HL-60 (cell line): Measurements from ENCODE around the gene NEAT1.

ENCODE experiments used
- CTCF ChIP-seq: IDR thresholded peaks from one replicate; pipeline ENCODE4 v1.5.1; 2011; ENCODE audit warnings: low read length, control low read depth, inconsistent platforms; ENCODE audit not compliant: insufficient read depth
- REST ChIP-seq: IDR thresholded peaks from 2 replicates; pipeline ENCODE4 v1.6.1; 2012; ENCODE audit warnings: low read depth; ENCODE audit not compliant: insufficient replicate concordance
- SPI1 ChIP-seq: IDR thresholded peaks from 2 replicates; pipeline ENCODE4 v1.6.1; 2012; ENCODE audit warnings: low read depth, mild to moderate bottlenecking, borderline replicate concordance

GRCh38 chr11:65487467-65488272 lies 65.1 kb downstream of the NEAT1 start:
- TF ChIP-seq CTCF: no peak
- TF ChIP-seq REST: no peak
- TF ChIP-seq SPI1: no peak
